Stimulated activated CD4-positive, alpha-beta T cell treated with anti-CD3 and anti-CD28 coated beads, Interleukin-4, amount 100 ng/mL, for 4 hours (primary cell): ENCODE results near the gene CACNA1D.
"Not testable (repeated sequence)": the region's sequence is repeated elsewhere in the genome, so short reads cannot be mapped to it uniquely, and the experiment has no call there.

ENCODE experiments used
- DNase-seq, 2 experiments: peaks; one replicate each; pipeline ENCODE4 v3.0.0-alpha.2; 2020

The CACNA1D gene

GRCh38 chr3:53493963-53494791, at the start of gene CACNA1D:
Gene CACNA1D (plus strand): TSS chr3:53494611. CDS start chr3:53495167, 556 bp downstream.
- peak in 1 of 2 experiments; percentile 37 for DNase-seq

- no peak for DNase-seq
Observed at GRCh38 chr3:53457068-53457467, 37.3 kb upstream of the CACNA1D start.

GRCh38 chr3:53460326-53460725, 34.1 kb upstream of the CACNA1D start:
- DNase-seq = no peak

GRCh38 chr3:53464424-53464823, 30.0 kb upstream of the CACNA1D start:
- DNase-seq = no peak

GRCh38 chr3:53469758-53470157, 24.7 kb upstream of the CACNA1D start:
- DNase-seq = not testable (repeated sequence)

- no peak for DNase-seq
Observed at GRCh38 chr3:53473422-53473821, 21.0 kb upstream of the CACNA1D start.

GRCh38 chr3:53476372-53476771, 18.0 kb upstream of the CACNA1D start:
- DNase-seq = not testable (repeated sequence)

GRCh38 chr3:53477689-53478088, 16.7 kb upstream of the CACNA1D start:
- DNase-seq = not testable (repeated sequence)

GRCh38 chr3:53478166-53478830, 16.1 kb upstream of the CACNA1D start:
- DNase-seq = no peak

GRCh38 chr3:53478921-53479664, 15.3 kb upstream of the CACNA1D start:
- no peak for DNase-seq

- DNase-seq = no peak
Observed at GRCh38 chr3:53482227-53482626, 12.2 kb upstream of the CACNA1D start.

GRCh38 chr3:53483821-53484220, 10.6 kb upstream of the CACNA1D start:
- no peak for DNase-seq

GRCh38 chr3:53484984-53485383, 9.4 kb upstream of the CACNA1D start:
- no peak for DNase-seq

GRCh38 chr3:53485675-53486403, 8.6 kb upstream of the CACNA1D start:
- DNase-seq = no peak

GRCh38 chr3:53486961-53487654, 7.3 kb upstream of the CACNA1D start:
- DNase-seq = no peak

GRCh38 chr3:53489386-53489785, 5.0 kb upstream of the CACNA1D start:
- DNase-seq = no peak

- DNase-seq = no peak
Observed at GRCh38 chr3:53489787-53490458, 4.5 kb upstream of the CACNA1D start.

GRCh38 chr3:53490459-53490968, 3.9 kb upstream of the CACNA1D start:
- DNase-seq = no peak

GRCh38 chr3:53491276-53491675, 3.1 kb upstream of the CACNA1D start:
- DNase-seq = no peak

- DNase-seq = no peak
Observed at GRCh38 chr3:53493595-53493962, 832 bp upstream of the CACNA1D start.

- no peak for DNase-seq
Observed at GRCh38 chr3:53495146-53495519, 722 bp downstream of the CACNA1D start.
